ENCODE measurements around the gene LRP1-AS.

The LRP1-AS gene

DNA sequence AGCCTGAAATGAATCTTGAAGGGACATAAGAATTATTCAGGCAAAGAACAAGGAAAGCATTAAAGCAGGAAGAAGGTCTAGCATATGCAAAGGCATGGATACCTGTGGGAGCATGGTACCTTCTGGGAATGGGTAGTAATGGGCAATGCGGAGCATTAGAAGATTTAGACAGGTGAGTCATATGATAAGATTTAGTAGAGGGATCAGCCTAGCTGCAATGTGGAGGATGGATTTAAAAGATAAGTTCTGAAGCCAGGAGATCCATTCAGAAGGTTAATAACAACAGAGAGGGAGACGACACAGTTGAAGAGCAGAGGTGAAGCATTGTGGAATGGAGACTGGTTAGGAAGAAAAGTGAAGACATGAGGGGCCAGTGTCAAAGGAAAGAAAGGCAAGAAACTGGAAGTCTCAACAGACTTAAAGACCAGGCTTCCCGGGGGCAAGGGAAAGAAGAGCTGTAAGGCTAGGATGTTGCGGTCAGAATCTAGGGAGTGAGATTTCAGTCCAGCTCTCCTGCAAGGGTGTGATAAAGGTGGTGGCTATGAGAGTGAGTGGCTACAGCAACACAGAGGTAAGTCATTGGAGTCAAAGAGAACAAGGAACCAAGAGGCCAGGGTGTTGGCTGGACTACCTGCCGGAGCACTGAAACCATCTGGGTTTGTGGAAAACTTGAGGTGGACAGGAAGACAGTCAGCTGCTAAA lies 30.7 kb downstream of the LRP1-AS start:
- no peak for DNase-seq

DNA sequence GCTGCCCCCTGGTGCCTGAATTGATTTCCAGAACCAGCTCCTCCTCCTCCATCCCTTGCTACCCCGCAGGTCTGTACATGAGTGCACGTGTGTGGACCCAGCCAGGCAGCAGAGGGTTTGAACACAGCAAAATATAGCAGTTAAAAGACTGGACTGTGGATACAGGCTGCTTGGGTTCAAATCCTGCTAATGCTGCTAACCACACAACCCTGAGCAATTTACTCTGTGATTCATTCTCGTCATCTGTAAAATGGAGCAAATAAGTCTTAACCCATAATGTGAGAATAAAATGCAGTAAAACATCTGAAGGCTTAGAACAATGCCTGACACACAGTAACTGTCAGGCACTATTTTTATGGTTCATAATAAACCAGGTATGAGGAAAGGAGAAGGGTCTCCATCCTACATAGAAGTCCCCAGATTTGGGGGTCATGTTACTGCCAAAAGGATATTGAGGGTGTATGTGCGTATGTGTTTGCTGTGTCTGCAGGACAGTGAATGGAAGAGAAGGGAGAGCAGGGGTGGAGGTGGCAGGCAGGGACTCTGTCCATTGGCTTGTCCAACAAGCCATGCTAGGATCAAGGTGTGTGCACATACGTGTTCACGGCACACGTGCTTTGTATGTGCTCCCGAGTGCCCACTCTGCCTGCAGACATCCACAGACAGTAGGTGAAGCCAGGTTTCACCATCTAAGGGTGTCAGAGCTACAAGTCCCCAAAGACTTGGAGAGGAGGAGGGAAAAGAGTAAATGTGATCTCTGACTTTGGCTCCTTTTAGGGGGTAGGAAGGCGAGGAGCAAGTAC lies 34.7 kb downstream of the LRP1-AS start:
- DNase-seq = no peak

DNA sequence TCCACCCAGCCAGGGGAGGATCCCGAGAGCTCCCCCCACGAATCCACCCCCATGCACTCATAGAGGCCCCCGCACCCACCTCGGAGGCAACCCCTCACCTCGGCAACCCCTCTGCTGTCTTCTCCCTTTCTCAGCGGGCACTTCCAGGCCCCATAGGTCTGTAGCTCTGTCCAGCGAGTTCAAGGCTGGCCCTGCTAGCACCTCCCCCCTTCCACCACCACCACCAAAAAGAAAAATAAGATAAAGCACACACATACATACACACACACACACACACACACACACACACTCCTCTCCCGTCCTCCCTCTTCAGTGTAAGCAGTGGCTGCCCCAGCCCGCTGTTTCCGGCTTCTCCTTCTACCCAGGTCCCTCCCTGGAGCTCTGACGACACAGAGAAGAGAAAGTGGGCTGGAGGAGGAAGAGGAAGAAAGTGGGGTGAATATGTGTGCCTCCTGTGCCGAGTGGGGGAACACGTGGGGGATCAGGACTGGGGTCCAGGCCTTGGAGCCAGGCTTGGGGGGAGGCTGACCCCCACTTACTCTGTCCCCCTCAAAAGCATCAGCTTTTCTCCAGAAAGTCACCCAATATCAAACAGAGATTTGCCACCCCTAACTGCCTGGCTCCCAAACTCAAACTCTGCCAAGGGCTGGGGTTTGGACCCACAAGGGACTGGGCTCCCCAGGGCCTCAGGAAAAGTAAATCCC lies 36.2 kb downstream of the LRP1-AS start, which contains the start of gene STAT6:
STAT6 (minus strand) TSS at position 332 of the 704 bp plus-strand sequence. CDS start 3,084 bp downstream, outside the sequence.
- DNase-seq = peak; percentile 87

DNA sequence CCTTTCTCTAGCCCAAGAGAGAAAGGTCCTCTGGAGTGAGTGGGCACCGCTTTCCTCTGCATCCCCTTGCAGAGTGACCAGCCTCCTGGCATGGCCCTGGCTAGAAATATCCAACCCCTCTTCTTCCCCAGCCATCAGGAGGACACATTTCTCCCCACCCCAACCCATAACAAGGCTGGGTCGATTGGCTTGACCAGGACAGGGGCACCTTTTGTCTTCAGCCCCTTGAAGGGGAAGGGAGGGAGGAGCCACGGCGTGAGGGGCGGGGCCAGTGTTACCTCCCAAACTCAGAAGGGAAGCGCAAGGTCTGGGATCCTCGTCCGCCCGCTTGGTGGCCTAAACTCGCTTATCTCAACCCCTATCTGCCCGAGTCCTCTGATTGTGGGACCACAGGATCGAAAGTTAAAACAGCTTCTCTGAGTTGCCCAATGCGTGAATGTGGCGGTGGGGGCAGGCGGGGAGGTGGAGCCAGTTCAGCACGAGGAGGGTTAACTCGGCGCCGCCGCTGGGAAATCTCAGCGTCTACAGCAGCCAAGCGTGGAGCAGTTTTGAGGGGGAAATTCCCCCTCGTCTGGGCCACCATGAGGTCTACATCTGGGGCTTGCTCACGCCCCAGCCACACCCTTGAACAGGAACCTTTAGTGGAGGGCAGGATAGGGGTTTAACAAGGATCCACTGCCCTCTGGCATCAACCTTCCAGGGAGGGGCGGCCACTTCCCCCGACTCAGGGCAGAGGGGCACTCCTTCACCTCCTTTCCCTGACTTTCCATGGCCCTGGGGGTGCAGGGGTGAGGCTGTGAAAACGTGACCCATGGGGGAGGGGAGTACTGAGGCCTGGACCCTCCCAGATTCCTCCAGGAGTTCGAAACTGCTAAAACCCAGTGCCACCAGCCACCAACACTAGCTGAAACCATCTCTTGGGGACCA lies 37.1 kb downstream of the LRP1-AS start:
- peak; percentile 66 for DNase-seq

DNA sequence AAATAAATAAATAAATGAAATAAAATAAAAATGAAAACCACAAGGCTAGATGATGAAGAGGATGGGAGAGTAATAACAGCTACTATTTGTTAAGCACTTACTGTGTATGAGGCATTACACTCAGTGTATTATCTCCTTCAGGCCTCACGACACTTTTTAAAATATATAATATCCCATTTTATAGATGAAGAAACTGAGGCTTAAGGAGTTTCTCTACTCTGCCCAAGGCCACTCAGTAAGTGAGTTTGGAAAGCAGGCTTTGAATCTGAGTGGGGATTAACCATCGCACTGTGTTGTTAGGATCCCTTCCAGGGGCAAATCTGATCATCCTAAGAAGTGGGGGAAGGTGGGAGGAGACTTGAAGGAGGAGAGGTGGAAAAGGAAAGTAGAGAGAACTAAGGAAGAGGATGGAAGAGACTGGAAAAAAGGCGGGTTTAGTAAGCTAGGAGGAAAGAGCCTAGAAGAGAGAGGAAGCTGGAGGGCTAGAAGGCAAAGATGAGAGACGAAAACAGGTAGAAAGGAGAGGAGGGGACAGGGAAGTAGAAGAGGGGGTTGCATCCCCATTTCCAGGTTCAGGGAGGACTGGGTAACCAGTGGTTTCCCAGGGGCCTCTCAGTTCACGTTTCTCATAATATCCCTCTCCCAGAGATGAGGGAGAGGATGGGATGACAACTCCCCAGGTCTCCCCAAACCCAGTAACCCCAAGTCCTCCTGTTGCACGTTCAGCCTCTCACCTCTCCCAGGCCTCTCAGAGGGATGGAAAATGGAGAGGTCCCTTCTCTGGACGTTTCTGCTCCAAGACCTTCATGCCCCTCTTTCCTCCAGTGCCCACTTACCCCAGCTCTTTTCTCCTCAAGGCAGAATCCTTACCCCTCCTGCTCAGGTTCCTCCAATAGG lies 38.0 kb downstream of the LRP1-AS start:
- no peak for DNase-seq

DNA sequence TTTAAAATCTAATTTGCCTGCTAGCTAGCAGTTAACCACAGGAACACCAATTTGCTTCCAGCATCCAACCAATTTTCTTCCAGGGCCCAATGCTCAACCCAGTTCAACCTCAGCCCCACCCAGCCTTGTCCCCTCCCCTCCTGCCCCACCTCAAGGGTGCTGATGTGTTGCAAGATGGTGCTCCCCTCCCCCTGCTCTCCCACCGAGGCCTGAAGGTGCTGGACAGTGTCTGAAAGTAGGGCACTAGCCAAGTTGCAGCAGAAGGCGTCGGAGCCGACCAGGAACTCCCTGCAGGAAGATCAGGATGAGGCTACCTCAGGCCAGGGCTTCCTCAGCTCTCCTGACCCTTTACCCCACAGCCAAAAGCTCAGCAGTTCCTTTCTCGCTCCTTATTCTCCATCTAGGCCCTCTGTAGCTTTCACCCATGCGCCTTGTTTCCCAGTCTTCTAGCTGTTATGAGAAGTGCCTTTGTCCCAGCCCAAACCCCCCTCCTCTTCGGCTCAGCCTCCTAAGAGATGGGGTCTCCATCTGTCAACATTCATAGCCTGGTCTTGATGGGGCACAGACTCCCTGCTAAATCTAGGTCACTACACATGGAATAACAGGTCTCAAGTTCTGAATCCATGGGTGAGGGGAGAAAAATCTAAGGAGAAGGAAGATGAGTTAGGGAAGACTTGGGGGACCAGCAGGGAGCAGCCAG lies 39.8 kb downstream of the LRP1-AS start:
- no peak for DNase-seq

DNA sequence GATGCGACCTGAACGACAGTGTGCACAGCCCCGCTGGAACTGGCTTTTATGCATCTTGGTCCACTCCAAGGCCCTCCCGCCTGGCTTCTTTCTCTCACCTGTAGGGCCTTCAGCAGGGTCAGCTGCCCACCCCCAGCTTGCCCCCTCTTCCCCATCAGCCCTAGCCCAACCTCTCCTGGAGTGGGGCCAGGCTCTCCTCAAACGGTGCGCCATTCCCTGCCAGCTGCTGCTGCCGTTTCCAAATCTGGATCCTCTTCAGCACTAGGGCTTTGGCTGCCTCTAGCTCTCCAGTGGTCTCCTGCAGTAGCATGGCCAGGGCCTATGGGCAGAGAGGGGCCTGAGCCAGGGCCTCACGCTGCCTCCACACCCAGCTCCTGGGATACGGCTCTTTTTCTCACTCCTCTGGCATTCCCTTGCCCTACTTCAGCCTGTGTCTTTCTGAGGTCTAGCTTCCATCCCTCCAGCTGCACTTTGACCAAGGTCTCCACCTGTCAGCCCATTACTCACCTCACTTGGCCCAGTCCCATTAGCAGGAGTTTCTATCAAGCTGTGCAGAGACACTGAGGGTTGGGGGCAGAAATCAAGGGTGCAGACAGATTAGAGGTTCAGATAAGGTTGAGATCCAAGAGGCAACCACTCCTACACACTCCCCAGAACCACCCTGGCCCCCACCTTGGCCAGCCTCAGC lies 41.3 kb downstream of the LRP1-AS start:
- no peak for DNase-seq

DNA sequence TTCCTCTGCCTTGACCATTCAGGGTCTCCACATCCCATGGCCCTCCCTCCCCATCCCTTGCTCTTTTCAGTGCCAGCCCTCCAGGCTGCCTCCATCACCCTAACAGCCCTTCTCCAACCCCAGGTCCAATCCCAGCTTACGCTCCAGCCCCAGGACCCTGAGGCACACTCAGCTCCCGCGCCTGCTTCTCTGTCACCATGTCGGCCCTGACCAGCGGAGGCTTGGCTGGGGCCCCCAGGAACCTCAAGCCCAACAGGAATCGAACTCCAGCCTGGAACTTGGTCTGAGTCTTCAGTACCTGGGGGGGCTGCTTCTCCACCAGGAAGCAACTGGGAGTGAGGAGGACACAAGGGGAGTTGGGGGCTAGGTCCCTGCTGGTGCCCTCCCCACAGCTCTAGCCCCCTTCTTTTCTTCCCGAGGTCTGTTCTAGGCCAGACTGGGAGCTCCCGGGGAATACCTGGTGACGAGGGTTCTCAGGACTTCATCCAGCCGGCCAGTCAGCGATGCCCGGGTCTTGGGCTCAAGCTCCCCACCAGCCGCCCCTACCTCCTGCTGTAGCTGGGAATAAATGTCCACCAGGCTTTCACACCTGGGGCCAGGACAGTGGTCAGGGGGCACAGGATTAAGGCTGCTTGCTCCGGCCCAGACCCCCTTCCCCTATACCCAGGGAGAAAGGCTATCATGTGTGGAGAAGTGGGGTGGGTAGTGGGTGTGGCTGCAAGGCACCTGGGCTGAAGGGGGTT lies 42.2 kb downstream of the LRP1-AS start:
- no peak for DNase-seq

DNA sequence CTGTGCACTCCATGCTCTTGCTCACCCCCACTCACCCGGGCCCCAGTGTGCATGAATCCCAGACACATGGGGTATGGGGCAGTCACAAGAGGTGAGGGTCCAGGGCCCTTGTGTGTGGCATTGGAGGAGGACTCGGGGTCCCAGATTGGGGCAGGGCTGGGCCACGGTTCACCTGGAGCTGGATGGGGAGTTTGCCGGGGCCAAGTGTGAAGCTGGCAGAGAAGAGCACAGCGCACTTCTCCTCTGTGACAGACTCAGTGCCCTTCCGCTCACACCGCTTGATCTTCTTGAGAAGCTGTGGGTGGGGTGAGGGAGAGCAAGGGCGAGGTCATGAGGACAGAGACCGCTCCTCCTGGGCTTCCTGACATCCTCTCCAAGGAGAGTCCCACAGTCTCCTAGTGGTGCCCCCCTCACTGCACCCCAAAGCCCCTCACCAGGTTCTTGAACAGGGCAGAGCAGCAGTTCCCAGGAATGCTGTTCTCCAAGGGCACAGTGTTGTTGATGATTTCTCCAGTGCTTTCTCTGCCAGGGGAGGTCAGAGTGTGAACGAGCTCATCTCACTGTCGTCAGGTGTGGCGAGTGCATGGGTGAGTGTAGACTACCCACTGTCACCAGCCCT lies 43.0 kb downstream of the LRP1-AS start:
- no peak for DNase-seq

DNA sequence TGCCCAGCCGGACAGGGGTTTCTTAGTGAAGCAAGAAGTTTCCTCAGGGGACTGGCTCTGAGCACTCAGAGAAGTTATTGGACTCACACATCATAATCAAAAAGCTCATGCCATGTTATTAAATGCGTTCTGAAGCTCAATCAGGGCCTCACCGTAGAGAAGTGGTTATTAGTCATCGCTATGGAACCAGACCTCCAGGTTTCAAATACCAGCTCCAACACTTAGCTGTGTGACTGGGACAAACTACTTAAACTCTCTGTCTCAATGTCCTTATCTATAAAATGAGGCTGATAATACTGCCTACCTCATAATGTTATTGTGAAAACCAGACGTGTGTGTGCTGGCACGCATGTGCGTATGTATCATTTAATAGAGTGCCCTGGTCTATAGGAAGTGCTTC lies 43.6 kb downstream of the LRP1-AS start:
- no peak for DNase-seq

DNA sequence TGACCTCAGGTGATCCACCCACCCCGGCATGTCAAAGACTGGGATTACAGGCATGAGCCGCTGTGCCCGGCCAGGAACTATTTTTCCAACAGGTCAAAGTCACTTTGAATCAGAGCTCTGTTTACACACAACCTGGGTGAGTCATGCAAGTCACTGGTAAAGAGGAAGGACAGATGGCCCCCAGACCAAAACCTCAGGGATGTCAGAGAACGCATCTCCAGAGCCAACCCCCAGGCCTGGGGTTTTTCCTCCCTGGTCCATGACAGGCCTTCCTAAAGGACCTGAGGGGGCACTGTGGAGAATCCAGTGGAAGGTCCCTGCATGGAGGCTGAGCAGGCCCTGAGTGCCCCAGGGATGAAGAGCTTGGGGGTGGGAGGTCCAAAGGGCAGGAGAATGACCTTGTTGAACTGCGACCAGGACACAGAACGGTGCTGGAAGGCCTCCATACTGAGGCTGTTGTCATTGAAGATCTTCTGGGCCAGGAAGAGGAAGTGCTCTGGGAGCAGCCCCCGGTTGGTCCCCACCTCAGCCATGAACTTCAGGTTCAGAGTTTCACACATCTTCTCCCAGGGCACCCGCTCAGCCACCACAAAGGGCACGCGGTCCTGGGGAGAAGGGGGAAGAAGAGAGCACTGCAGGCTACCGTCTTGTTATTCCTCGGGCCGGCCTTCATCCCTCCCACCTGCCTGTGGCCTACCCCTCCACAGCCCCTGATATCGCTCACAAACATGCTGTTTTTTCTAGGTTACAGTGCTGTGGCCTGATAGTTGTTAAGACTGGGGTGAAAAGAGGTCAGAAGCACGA lies 45.3 kb downstream of the LRP1-AS start:
- no peak for DNase-seq

DNA sequence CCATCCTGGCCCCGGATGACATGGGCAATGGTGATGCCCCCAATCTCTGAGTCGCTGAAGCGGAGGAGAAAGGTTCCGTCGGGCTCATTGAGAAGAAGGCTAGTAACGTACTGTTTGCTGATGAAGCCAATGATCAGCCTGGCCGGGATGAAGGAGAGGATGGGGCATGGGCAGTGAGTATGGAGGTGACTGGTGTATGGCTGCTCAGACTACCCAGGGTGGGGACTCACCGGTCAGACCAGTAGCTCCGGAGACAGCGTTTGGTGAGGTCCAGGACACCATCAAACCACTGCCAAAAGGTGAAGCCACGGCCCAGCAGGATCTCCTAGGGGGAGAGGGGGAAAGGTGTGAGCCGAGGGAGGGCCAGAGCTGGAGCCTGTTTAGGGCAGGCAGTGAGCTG lies 47.7 kb downstream of the LRP1-AS start:
- DNase-seq = no peak

DNA sequence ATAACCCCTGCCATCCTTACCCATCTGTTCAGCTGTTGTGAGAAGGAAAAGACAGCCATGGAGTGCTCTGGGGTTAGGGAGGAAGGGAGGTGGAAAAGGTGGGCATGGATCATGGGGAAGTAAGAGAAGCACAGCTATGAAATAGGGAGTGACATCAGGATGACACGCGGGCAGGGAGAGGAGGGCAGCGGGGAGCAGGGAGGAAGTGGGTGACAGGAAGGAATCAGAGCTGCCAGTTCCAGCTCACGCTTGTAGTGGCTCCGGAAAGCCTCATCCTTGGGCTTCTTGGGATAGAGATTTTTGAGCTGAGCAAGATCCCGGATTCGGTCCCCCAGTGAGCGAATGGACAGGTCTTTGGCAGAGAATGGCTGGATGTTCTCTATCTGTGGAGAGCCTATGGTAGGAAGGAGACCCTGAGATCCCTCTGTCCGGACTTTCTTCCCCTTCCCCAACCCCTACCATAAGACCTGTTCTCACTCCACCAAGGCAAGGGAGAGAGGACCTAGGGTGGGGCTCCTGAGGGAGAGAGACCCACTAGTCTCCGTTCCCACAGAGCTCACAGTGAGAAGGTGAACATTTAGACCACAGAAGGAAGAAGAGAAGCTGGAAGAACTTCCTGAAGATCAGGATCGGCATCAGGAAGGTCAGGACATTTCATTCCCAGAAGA lies 48.2 kb downstream of the LRP1-AS start:
- DNase-seq = no peak

DNA sequence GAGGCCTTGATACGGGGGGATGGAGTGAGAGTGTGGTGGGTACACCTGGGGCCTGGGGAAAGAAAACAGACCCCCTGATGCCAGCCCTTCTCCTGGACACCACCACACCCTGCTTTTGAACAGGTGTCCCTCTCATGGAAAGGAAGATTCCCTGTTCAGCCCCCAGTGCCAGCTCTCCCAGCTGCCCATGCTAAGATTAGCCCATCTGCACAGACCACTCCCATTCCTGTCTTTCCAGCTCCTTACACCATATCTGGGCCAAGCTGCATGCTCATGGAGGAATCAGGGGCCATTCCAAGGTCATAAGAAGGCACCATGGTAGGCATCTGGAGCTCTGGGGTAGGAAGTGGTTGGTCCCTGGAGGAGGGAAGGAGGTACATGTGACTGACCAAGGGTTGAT lies 48.9 kb downstream of the LRP1-AS start:
- no peak for DNase-seq

DNA sequence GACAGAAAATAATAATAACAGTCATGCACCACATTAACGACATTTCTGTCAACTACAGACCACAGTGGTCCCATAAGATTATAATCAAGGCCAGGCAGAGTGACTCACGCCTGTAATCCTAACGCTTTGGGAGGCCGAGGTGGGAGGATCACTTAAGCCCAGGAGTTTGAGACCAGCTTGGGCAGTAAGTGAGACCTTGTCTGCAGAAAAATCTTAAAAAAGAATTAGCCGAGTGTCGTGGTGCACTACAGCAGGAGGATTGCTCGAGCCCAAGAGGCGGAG lies 49.9 kb downstream of the LRP1-AS start:
- DNase-seq = no peak

DNA sequence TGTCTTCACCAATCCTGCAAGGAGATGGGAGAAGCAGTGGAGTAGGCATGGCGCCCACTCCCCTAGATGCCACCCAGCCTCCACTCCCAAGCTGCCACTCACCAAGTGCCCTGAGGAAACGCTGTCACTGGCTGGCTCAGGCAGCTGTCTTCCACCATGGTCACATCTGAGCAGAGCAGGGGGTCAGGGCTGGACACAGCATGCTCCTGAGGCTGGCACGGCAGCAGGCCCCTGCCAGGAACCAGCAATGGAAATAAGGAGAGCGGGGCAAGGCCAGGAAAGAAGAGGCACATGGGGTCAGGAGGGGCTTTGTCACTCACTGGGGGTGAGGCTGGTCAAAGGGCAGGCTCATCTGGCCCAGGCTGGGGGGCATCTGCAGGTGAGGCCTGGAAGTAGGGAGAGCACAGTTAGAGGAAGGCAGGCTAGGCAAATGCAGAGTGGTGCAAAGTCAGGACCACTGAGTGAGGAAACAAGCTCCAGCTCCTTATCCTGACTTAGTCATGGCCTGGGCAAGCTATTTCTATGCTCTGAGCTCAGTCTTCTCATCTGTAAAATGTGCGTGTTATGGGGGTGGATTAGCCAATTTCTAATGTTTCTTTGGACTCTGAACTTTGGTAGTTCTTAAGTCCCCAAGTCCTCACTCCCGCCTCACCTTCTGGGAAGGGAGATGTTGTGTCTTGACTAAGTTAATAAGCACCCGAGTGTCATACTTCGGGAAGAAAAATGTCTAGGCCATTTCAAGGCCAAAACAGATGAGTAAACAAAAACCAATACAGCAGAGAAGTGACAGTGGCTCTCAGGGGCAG lies 50.5 kb downstream of the LRP1-AS start:
- DNase-seq = no peak

DNA sequence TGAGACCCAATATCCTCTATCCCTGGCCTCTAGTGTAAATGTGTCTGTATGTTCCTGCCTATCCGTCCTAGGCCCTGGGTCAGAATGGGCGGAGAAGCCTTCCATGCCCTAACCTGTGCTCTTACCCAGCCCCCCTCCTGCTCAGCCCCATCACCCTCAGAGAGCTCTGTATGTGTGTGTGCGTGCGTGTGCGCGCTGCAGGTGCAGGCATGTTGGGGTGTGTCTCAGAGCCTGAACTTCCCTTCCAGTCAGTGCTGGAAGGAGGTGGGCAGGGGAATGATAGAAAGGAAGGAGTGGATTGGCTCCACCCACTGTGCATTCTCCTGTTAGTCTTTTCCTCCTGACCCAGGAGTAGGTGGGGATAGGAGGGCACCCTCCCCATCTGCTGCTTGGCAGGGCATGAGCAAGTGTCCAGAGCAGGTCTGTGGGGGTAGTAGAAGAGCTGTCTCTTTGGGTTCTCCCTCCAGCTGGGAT lies 51.3 kb downstream of the LRP1-AS start:
- DNase-seq = no peak

All from right hindlimb (tissue), 1 donor.